GM19455 (cell line): ENCODE results near the gene MAGEE1.

Experiments used
- ATAC-seq: cut with Tn5 transposase; IDR thresholded peaks from one replicate; pipeline ENCODE4 v1.9.1; 2021; ENCODE audit not compliant: unreplicated experiment

MAGEE1 gene, protein sequence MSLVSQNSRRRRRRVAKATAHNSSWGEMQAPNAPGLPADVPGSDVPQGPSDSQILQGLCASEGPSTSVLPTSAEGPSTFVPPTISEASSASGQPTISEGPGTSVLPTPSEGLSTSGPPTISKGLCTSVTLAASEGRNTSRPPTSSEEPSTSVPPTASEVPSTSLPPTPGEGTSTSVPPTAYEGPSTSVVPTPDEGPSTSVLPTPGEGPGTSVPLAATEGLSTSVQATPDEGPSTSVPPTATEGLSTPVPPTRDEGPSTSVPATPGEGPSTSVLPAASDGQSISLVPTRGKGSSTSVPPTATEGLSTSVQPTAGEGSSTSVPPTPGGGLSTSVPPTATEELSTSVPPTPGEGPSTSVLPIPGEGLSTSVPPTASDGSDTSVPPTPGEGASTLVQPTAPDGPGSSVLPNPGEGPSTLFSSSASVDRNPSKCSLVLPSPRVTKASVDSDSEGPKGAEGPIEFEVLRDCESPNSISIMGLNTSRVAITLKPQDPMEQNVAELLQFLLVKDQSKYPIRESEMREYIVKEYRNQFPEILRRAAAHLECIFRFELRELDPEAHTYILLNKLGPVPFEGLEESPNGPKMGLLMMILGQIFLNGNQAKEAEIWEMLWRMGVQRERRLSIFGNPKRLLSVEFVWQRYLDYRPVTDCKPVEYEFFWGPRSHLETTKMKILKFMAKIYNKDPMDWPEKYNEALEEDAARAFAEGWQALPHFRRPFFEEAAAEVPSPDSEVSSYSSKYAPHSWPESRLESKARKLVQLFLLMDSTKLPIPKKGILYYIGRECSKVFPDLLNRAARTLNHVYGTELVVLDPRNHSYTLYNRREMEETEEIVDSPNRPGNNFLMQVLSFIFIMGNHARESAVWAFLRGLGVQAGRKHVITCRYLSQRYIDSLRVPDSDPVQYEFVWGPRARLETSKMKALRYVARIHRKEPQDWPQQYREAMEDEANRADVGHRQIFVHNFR

DNA sequence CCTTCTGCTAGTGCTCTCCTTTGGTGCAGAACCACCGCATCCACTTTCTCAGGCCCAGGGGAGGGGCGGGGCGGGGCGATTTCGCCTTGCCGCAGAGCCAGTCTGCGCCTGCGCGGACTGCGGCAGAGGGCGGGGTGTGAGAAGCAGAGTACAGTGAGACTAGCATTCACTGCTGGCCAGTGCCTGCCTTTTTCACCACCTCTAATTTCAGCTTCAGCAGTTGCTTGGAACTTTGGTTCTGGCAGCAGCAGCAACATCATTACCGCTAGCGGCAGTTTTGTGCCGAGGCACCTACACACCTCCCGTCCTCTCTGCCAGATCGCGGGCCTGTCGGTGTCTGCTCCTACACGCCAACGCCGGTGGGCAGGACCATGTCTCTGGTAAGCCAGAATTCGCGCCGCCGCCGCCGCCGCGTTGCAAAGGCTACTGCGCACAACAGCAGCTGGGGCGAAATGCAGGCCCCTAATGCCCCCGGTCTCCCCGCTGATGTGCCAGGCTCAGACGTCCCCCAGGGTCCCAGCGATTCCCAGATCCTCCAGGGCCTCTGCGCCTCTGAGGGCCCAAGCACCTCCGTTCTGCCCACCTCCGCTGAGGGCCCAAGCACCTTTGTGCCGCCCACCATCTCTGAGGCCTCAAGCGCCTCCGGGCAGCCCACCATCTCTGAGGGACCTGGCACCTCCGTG lies at the start of gene MAGEE1:
TSS of gene MAGEE1 (plus strand) at position 151 of the 683 bp plus-strand sequence. CDS start at position 372, 221 bp downstream.
- peak; percentile 96 for ATAC-seq

DNA sequence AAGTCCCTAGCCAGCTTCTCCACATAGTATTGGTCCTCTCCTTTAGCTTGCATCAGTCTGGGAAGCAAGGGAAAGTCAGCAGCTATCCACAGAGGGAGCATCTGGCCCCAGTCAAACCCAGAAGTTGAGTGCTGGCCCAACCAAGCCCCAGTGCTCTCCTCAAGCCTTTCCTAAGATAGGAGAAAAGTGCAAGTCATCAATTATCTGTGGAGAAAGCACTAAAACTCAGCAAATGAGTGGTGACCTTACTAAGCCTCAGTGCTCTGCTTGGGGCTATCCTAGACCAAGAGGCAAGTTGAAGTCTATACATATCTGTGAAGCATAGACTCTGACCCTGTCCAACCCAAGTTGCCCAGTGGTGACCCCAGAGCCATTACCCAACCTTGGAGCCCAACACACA lies 28.5 kb upstream of the MAGEE1 start:
- no peak for ATAC-seq

DNA sequence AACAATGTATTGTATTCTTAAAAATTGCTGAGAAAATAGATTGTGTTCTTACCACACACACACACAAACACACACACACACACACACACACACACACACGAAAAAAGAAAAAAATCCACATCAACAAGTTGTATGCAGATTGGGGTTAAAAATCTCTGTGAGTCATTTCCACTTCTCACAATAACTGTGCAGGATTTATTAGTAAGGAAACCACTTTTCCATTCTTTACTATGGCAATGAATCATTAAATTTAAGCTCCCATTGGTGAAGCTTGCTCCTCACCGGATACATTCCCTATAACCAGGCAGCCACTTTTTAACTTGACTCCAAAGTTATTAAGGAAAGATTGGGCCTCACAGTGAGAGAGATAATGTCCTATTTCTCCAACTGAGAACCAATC lies 19.7 kb upstream of the MAGEE1 start:
- ATAC-seq, result no peak

DNA sequence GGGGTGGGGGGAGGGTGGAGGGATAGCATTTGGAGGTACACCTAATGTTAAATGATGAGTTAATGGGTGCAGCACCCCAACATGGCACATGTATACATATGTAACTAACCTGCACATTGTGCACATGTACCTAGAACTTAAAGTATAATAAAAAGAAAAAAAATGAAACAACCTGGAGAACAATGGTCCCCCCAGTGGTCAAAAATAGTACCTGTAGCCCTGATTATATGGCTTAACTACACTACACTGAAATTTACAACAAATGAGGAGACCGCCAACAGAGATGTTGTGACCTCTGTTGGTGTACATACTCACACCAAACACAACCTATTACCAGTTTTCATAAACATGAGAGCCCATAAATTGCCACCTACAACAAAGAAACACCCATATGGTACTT lies 7.3 kb upstream of the MAGEE1 start:
- ATAC-seq, result no peak

DNA sequence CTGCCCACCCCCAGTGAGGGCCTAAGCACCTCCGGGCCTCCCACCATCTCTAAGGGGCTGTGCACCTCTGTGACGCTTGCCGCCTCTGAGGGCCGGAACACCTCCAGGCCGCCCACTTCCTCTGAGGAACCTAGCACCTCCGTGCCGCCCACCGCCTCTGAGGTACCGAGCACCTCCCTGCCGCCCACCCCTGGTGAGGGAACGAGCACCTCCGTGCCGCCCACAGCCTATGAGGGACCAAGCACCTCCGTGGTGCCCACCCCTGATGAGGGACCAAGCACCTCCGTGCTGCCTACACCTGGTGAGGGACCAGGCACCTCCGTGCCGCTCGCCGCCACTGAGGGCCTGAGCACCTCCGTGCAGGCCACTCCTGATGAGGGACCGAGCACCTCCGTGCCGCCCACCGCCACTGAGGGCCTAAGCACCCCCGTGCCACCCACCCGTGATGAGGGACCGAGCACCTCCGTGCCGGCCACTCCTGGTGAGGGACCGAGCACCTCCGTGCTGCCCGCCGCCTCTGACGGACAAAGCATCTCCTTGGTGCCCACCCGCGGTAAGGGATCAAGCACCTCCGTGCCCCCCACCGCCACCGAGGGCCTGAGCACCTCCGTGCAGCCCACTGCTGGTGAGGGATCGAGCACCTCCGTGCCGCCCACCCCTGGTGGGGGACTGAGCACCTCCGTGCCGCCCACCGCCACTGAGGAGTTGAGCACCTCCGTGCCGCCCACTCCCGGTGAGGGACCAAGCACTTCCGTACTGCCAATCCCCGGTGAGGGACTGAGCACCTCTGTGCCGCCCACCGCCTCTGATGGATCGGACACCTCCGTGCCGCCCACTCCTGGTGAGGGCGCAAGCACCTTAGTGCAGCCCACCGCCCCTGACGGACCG lies 977 bp downstream of the MAGEE1 start:
- ATAC-seq, result peak; percentile 50

DNA sequence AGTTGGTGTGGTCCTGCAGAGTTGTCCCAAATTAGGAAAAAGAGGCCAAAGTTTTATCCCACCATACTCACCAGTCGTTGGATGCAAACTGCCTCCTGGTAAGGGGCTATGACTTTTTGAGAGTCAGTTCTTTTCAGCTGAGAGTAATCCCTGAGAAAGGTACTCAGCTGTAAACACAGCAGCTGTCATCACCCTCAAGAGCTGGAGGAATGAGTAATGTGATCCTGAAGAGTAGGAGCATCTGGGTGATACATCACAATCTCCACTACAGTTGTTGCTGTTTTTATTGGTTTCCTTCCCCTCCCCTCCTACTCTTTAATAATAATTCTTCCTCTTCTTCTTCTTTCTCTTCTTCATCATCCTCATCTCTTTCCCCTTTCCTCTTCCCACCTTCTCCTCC lies 5.7 kb downstream of the MAGEE1 start:
- ATAC-seq, result no peak

DNA sequence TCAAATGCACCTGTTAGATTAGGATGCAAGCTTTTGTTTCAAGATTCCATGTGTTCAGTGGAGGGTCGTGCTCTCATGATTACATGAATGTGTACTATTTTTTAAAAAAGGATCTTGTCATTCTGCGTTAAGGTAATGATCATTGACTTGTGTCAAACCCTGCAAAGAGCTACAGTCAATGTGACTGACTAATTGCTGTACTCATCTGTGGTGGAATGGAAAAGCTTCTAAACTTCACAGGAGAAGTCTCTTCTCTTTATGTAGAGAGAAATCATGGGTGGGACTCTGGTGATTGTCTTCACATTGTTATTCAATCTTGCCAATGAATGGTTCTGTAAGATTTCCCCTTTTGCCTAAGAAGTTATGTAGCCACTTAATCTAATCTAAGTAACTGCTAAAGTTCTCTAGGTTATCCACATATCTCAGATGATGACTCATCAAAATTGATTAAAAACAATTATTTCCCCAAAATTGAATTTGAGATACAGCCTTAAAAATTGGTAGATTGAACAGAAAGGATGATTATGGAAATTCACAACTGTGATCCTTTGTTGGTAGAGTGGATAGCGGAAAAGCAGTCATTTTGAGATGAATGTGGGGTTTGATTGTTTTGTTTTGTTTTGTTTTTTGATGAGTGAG lies 6.7 kb downstream of the MAGEE1 start:
- ATAC-seq, result no peak

DNA sequence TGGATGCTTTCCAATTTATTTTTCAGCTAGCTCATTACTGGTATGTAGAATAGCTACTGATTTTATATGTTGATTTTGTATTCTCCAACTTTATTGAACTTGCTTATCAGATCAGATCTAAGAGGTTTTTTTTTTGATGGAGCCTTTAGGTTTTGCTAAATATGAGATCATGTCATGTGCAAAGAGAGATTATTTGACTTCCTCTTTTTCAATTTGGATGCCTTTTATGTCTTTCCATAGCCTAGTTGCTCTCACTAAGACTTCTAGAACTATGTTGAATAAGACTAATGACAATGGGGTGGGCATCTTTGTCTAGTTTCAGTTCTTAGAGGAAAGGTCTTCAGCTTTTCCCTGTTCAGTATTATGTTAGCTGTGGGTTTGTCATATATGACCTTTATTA lies 11.7 kb downstream of the MAGEE1 start:
- ATAC-seq, result no peak

DNA sequence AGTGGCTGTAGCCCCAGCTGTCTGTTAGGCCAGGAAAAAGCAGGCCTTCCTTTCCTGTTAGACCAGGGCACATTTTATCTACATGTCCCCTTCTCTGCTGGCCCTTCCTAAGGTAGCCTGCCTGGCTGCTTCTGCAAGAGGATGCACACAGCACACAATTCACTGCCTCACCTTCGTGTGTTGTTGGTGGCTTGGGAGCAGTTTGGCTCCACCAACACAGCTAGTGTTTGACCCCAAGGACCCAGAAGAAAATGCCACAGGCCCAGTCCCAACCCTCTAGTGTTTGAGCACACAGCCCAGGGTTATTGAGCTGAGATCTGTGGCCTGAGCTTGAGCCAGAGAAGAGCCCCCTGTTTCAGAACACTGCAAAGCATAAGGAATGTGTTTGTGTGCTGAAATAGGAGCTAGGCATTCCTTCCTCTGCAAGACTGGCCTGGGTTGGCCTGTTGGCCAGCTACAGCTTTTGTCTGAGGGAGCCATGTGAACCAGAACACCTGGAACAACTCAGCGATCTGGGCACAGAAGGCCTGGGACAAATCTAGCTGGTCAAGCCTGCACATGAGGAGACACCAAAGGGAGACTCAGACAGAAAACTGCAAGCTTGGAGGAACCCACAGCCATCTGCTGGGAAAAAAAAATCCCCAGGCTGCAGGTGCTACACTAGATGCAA lies 26.4 kb downstream of the MAGEE1 start:
- no peak for ATAC-seq

DNA sequence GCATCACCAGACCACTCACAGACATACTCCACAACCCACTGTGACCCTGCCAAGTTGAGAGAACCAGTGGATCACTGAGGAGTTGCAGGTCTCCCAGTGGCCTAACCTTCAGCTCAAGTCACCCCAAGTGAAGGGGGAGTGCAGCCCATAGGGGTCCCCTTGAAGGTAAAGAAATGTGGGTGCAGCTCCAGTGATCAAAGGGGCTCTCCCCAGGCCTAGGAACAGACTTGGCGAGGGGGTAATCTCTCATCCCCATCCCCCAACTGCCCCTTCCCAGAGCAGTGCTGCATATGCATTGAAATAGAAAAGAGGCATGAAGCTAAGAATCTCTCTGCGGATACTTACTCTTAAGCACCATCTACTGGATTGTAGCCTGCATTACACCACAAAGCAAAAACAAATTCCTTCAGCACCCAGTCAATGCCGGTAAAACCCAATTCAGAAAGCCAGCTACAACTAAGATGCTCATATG lies 27.0 kb downstream of the MAGEE1 start:
- no peak for ATAC-seq

DNA sequence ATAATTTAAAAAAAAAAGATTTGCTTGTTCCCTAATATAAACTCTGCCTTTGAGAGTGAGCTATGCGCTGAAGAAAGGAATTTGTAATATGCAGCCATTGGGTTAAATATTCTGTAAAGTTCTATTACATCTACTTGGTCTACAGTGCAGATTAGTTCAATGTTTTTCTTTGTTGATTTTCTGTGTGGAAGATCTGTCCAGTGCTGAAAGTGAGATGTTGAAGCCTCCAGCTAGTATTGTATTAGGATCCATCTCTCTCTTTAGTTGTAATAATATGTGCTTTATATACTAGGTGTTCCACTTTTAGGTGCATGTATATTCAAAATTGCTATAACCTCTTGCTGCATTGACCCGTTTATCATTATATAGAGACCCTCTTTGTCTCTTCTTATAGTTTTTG lies 49.8 kb downstream of the MAGEE1 start:
- no peak for ATAC-seq
